MM.1S (cell line): ENCODE results near the gene BCAP31.

Experiments used
- DNase-seq: peaks from one replicate; pipeline ENCODE4 v3.0.0-alpha.2; 2015
- H2AFZ ChIP-seq: fragments of 300-600 bp; sonication (generic); 2 replicates; pipeline ENCODE4 v1.6.0; 2016; ENCODE audit warnings: antibody characterized with exemption, low read length
- H3F3A ChIP-seq: fragments of 300-600 bp; sonication (generic); 2 replicates; pipeline ENCODE4 v1.6.1; 2016; ENCODE audit warnings: mild to moderate bottlenecking, antibody characterized with exemption, low read length, moderate library complexity, mixed read lengths; ENCODE audit not compliant: insufficient read depth
- H3K27ac ChIP-seq: fragments of 300-600 bp; sonication (generic); 2 replicates; pipeline ENCODE4 v1.5.1; 2016; ENCODE audit warnings: mild to moderate bottlenecking, low read length
- H3K27me3 ChIP-seq: fragments of 300-600 bp; sonication (generic); replicated peaks from 2 replicates; pipeline ENCODE4 v1.6.0; 2016; ENCODE audit warnings: low read length; ENCODE audit not compliant: insufficient read depth
- H3K36me3 ChIP-seq: fragments of 300-600 bp; sonication (generic); replicated peaks from 2 replicates; pipeline ENCODE4 v1.6.1; 2016; ENCODE audit warnings: mild to moderate bottlenecking, low read length, mixed read lengths; ENCODE audit not compliant: insufficient read depth
- H3K4me1 ChIP-seq: fragments of 300-600 bp; sonication (generic); 2 replicates; pipeline ENCODE4 v1.6.1; 2016; ENCODE audit warnings: low read length, mixed read lengths
- H3K4me2 ChIP-seq: fragments of 300-600 bp; sonication (generic); 2 replicates; pipeline ENCODE4 v1.6.0; 2016; ENCODE audit warnings: low read depth, low read length
- H3K4me3 ChIP-seq: fragments of 300-600 bp; sonication (generic); 2 replicates; pipeline ENCODE4 v1.5.1; 2016; ENCODE audit warnings: low read length, mixed read lengths
- H3K79me2 ChIP-seq: fragments of 300-600 bp; sonication (generic); 2 replicates; pipeline ENCODE4 v1.6.1; 2016; ENCODE audit warnings: mixed run types, low read length, mixed read lengths
- H3K9ac ChIP-seq: fragments of 300-600 bp; sonication (generic); 2 replicates; pipeline ENCODE4 v1.6.1; 2016; ENCODE audit warnings: low read length, mixed read lengths
- H3K9me2 ChIP-seq: fragments of 300-600 bp; sonication (generic); replicated peaks from 2 replicates; pipeline ENCODE4 v1.6.1; 2016; ENCODE audit warnings: mild to moderate bottlenecking, low read length, mixed read lengths; ENCODE audit not compliant: insufficient read depth
- H3K9me3 ChIP-seq: fragments of 300-600 bp; sonication (generic); replicated peaks from 2 replicates; pipeline ENCODE4 v1.6.1; 2016; ENCODE audit warnings: mild to moderate bottlenecking, low read length, mixed read lengths; ENCODE audit not compliant: insufficient read depth
- H4K20me1 ChIP-seq: fragments of 300-600 bp; sonication (generic); 2 replicates; pipeline ENCODE4 v1.6.1; 2016; ENCODE audit warnings: mild to moderate bottlenecking, low read length, moderate library complexity, mixed read lengths; ENCODE audit not compliant: insufficient read depth
- EZH2 ChIP-seq: fragments of 300-600 bp; sonication (generic); optimal IDR thresholded peaks from 2 replicates; pipeline ENCODE3; 2017; ENCODE audit warnings: low read depth, mild to moderate bottlenecking, antibody characterized with exemption, low read length, mixed read lengths
- EZH2phosphoT487 ChIP-seq: fragments of 300-600 bp; sonication (generic); IDR thresholded peaks from 2 replicates; pipeline ENCODE4 v1.6.1; 2018; ENCODE audit warnings: antibody characterized with exemption, low read length
- TF ChIP-seq, protein P1 (sequence below): fragments of 300-600 bp; sonication (generic); IDR thresholded peaks from 2 replicates; pipeline ENCODE4 v1.5.1; 2016; ENCODE audit warnings: antibody characterized with exemption, low read length, mixed read lengths

The BCAP31 gene

DNA sequence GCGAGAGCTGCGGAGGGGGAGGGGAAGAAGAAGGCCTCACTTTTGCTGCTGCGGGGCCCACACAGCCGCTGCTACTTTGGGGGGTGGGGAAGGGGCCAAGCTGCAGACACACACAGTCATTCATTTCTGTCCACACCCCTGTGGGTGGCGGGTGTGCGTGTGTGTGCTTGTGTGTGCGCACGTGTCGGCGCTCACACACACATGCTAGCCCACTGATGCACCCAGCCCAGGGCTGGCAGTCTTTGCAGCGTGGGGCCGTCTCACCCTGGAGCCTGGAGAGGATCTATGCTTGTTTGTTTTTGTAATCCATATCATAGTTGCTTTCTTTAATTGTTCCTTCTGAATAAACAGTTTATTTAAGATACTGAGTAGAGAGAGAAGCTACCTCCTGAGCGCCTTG is 73.2 kb downstream of the BCAP31 start:
- no peaks in the 10 kb centered on the region for H4K20me1 ChIP-seq
- H3K9ac ChIP-seq = no peak overlapping the region
- H3K79me2 ChIP-seq = no peaks in the 10 kb centered on the region
- no peaks in the 10 kb centered on the region for H3K9me2 ChIP-seq
- no peak for DNase-seq
- peaks cover 32% of the 10 kb centered on the region for H3K27me3 ChIP-seq
- no peaks in the 10 kb centered on the region for H3K9me3 ChIP-seq
- no peak overlapping the region for H3K4me3 ChIP-seq
- H3K4me1 ChIP-seq = no peaks in the 10 kb centered on the region
- H3K36me3 ChIP-seq = no peaks in the 10 kb centered on the region
- TF ChIP-seq, protein P1, sequence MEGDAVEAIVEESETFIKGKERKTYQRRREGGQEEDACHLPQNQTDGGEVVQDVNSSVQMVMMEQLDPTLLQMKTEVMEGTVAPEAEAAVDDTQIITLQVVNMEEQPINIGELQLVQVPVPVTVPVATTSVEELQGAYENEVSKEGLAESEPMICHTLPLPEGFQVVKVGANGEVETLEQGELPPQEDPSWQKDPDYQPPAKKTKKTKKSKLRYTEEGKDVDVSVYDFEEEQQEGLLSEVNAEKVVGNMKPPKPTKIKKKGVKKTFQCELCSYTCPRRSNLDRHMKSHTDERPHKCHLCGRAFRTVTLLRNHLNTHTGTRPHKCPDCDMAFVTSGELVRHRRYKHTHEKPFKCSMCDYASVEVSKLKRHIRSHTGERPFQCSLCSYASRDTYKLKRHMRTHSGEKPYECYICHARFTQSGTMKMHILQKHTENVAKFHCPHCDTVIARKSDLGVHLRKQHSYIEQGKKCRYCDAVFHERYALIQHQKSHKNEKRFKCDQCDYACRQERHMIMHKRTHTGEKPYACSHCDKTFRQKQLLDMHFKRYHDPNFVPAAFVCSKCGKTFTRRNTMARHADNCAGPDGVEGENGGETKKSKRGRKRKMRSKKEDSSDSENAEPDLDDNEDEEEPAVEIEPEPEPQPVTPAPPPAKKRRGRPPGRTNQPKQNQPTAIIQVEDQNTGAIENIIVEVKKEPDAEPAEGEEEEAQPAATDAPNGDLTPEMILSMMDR = no peak
- TF ChIP-seq EZH2phosphoT487 (no peak), EZH2 (no peak)
- no peaks in the 10 kb centered on the region for H3F3A ChIP-seq
- no peak overlapping the region for H2AFZ ChIP-seq
- H3K27ac ChIP-seq = no peak overlapping the region
- no peak overlapping the region for H3K4me2 ChIP-seq
